ENCODE measurements around the gene MTERF4. TPM values are rescaled to one million over a fixed set of nuclear protein-coding genes. Genes with fewer than 3 reads are reported as not detected.

MTERF4 gene
- polyA plus RNA-seq, 1 donor from 2014 or later: 142 TPM

GRCh38 chr2:241049739-241050623 is 52.1 kb downstream of the MTERF4 start:
- H2AFZ ChIP-seq (ENCODE audit: low read depth, low read length): no peak overlapping the region
- TF ChIP-seq MXI1 (conservative IDR thresholded peaks at IDR 0.05; ENCODE audit: poor library complexity, severe bottlenecking) (no peak), TAF1 (IDR thresholded peaks at IDR 0.05; ENCODE audit: low read depth) (no peak), EP300 (conservative IDR thresholded peaks at IDR 0.05; ENCODE audit: poor library complexity, severe bottlenecking) (no peak)
- H3F3A ChIP-seq (ENCODE audit: insufficient read depth, low read length, poor library complexity, severe bottlenecking): no peaks in the 10 kb centered on the region
- H3K36me3 ChIP-seq (ENCODE audit: insufficient read depth, low read length): no peaks in the 10 kb centered on the region
- H3K27ac ChIP-seq (ENCODE audit: low read length): no peak overlapping the region
- no peak overlapping the region for H3K4me2 ChIP-seq (ENCODE audit: low read length)
- H3K9ac ChIP-seq (ENCODE audit: low read length): no peak overlapping the region
- H4K20me1 ChIP-seq (ENCODE audit: insufficient read depth): no peaks in the 10 kb centered on the region
- H3K9me2 ChIP-seq (ENCODE audit: insufficient read depth, low read length): no peaks in the 10 kb centered on the region
- H3K27me3 ChIP-seq (ENCODE audit: insufficient read depth, low read depth, low read length): peaks cover 20% of the 10 kb centered on the region
- no peaks in the 10 kb centered on the region for H3K9me3 ChIP-seq (ENCODE audit: low read length)
- H3K4me3 ChIP-seq (ENCODE audit: low read length): no peak overlapping the region
- no peaks in the 10 kb centered on the region for H3K79me2 ChIP-seq (replicated peaks; ENCODE audit: insufficient read depth, low read length)

GRCh38 chr2:241048949-241049343 is 53.1 kb downstream of the MTERF4 start:
- no peaks in the 10 kb centered on the region for H3K9me3 ChIP-seq (ENCODE audit: low read length)
- no peak overlapping the region for H3K27ac ChIP-seq (ENCODE audit: low read length)
- H3K9ac ChIP-seq (ENCODE audit: low read length): no peak overlapping the region
- no peaks in the 10 kb centered on the region for H4K20me1 ChIP-seq (ENCODE audit: insufficient read depth)
- H3K27me3 ChIP-seq (ENCODE audit: insufficient read depth, low read depth, low read length): peaks cover 26% of the 10 kb centered on the region
- no peak overlapping the region for H2AFZ ChIP-seq (ENCODE audit: low read depth, low read length)
- TF ChIP-seq REST (IDR thresholded peaks at IDR 0.05; ENCODE audit: borderline replicate concordance): no peak
- TF ChIP-seq SMC3 (conservative IDR thresholded peaks at IDR 0.05; ENCODE audit: poor library complexity): no peak
- TF ChIP-seq POLR2AphosphoS5 (IDR thresholded peaks at IDR 0.05): no peak
- no peaks in the 10 kb centered on the region for H3K79me2 ChIP-seq (replicated peaks; ENCODE audit: insufficient read depth, low read length)
- H3K4me2 ChIP-seq (ENCODE audit: low read length): no peak overlapping the region
- H3F3A ChIP-seq (ENCODE audit: insufficient read depth, low read length, poor library complexity, severe bottlenecking): no peaks in the 10 kb centered on the region
- no peaks in the 10 kb centered on the region for H3K9me2 ChIP-seq (ENCODE audit: insufficient read depth, low read length)
- H3K36me3 ChIP-seq (ENCODE audit: insufficient read depth, low read length): no peaks in the 10 kb centered on the region
- H3K4me3 ChIP-seq (ENCODE audit: low read length): no peak overlapping the region

- H3K4me3 ChIP-seq (ENCODE audit: low read length): no peak overlapping the region
- no peaks in the 10 kb centered on the region for H3K9me3 ChIP-seq (ENCODE audit: low read length)
- H2AFZ ChIP-seq (ENCODE audit: low read depth, low read length): no peak overlapping the region
- H3F3A ChIP-seq (ENCODE audit: insufficient read depth, low read length, poor library complexity, severe bottlenecking): no peaks in the 10 kb centered on the region
- no peak overlapping the region for H3K27ac ChIP-seq (ENCODE audit: low read length)
- H4K20me1 ChIP-seq (ENCODE audit: insufficient read depth): no peaks in the 10 kb centered on the region
- H3K36me3 ChIP-seq (ENCODE audit: insufficient read depth, low read length): no peaks in the 10 kb centered on the region
- no peak overlapping the region for H3K4me2 ChIP-seq (ENCODE audit: low read length)
- TF ChIP-seq RAD21 (conservative IDR thresholded peaks at IDR 0.05): no peak
- TF ChIP-seq MXI1 (conservative IDR thresholded peaks at IDR 0.05; ENCODE audit: poor library complexity, severe bottlenecking): no peak
- no peak for TF ChIP-seq REST (IDR thresholded peaks at IDR 0.05; ENCODE audit: borderline replicate concordance)
- TF ChIP-seq TAF1 (IDR thresholded peaks at IDR 0.05; ENCODE audit: low read depth): no peak
- no peak for TF ChIP-seq CTCF (IDR thresholded peaks at IDR 0.05; ENCODE audit: poor library complexity, severe bottlenecking)
- TF ChIP-seq EP300 (conservative IDR thresholded peaks at IDR 0.05; ENCODE audit: poor library complexity, severe bottlenecking): no peak
- TF ChIP-seq EZH2 (IDR thresholded peaks at IDR 0.05; ENCODE audit: borderline replicate concordance, insufficient read depth, low read length, poor library complexity, severe bottlenecking): no peak
- no peak for TF ChIP-seq POLR2AphosphoS5 (IDR thresholded peaks at IDR 0.05)
- TF ChIP-seq SMC3 (conservative IDR thresholded peaks at IDR 0.05; ENCODE audit: poor library complexity): no peak
- H3K9me2 ChIP-seq (ENCODE audit: insufficient read depth, low read length): no peaks in the 10 kb centered on the region
- no peak overlapping the region for H3K9ac ChIP-seq (ENCODE audit: low read length)
- peaks cover 26% of the 10 kb centered on the region for H3K27me3 ChIP-seq (ENCODE audit: insufficient read depth, low read depth, low read length)
- H3K79me2 ChIP-seq (replicated peaks; ENCODE audit: insufficient read depth, low read length): no peaks in the 10 kb centered on the region
Measured at GRCh38 chr2:241048149-241048948, 53.7 kb downstream of the MTERF4 start.
